Loucy (cell line): ENCODE results near the gene ANKRD60.

Source experiments
- H2AFZ ChIP-seq: fragments of 200-600 bp; sonication (generic); 2 replicates; pipeline ENCODE4 v1.6.0; 2016; ENCODE audit warnings: antibody characterized with exemption, mild to moderate bottlenecking, low read length, moderate library complexity
- H3F3A ChIP-seq: fragments of 200-600 bp; 2 replicates; pipeline ENCODE4 v1.6.0; 2016; ENCODE audit warnings: antibody characterized with exemption, low read depth, mild to moderate bottlenecking
- H3K27me3 ChIP-seq: fragments of 200-600 bp; sonication (generic); 2 replicates; pipeline ENCODE4 v1.6.1; 2014; ENCODE audit warnings: low read length, mild to moderate bottlenecking; ENCODE audit not compliant: insufficient read depth, poor library complexity, severe bottlenecking
- H3K36me3 ChIP-seq: fragments of 200-600 bp; sonication (generic); 2 replicates; pipeline ENCODE4 v1.6.1; 2016; ENCODE audit warnings: low read length; ENCODE audit not compliant: insufficient read depth
- H3K4me1 ChIP-seq: fragments of 200-600 bp; sonication (generic); 2 replicates; pipeline ENCODE4 v1.5.1; 2014; ENCODE audit warnings: low read length, mild to moderate bottlenecking; ENCODE audit not compliant: insufficient read depth, poor library complexity, severe bottlenecking
- H3K4me2 ChIP-seq: fragments of 200-600 bp; sonication (generic); 2 replicates; pipeline ENCODE4 v1.6.0; 2014; ENCODE audit warnings: antibody characterized with exemption, low read length, low read depth, mild to moderate bottlenecking; ENCODE audit not compliant: poor library complexity, severe bottlenecking
- H3K4me3 ChIP-seq: fragments of 200-600 bp; sonication (generic); 2 replicates; pipeline ENCODE4 v1.5.1; 2014; ENCODE audit warnings: low read length, mild to moderate bottlenecking, mixed read lengths; ENCODE audit not compliant: poor library complexity, severe bottlenecking
- H3K79me2 ChIP-seq: fragments of 200-600 bp; sonication (generic); 2 replicates; pipeline ENCODE4 v1.6.1; 2014; ENCODE audit warnings: low read length; ENCODE audit not compliant: insufficient read depth
- H3K9ac ChIP-seq: fragments of 200-600 bp; sonication (generic); 2 replicates; pipeline ENCODE4 v1.6.0; 2014; ENCODE audit warnings: mild to moderate bottlenecking, low read depth, low read length, moderate library complexity; ENCODE audit not compliant: poor library complexity, severe bottlenecking
- H3K9me2 ChIP-seq: fragments of 200-600 bp; sonication (generic); replicated peaks from 2 replicates; pipeline ENCODE4 v1.6.1; 2016; ENCODE audit warnings: low read depth, low read length, mixed read lengths
- H3K9me3 ChIP-seq: fragments of 200-600 bp; sonication (generic); 2 replicates; pipeline ENCODE4 v1.6.1; 2014; ENCODE audit warnings: mild to moderate bottlenecking, antibody characterized with exemption, low read length, low read depth; ENCODE audit not compliant: insufficient read depth
- H4K20me1 ChIP-seq: fragments of 200-600 bp; sonication (generic); 2 replicates; pipeline ENCODE4 v1.6.0; 2014; ENCODE audit warnings: antibody characterized with exemption, low read length, mild to moderate bottlenecking; ENCODE audit not compliant: insufficient read depth, poor library complexity, severe bottlenecking
- CTCF ChIP-seq: fragments of 200-600 bp; sonication (generic); conservative IDR thresholded peaks from 2 replicates; pipeline ENCODE4 v1.5.1; 2014; ENCODE audit warnings: mild to moderate bottlenecking, antibody characterized with exemption, low read length
- EZH2phosphoT487 ChIP-seq: fragments of 200-600 bp; IDR thresholded peaks from 2 replicates; pipeline ENCODE4 v1.6.1; 2018; ENCODE audit warnings: antibody characterized with exemption, mild to moderate bottlenecking, moderate library complexity, borderline replicate concordance

Gene ANKRD60

DNA sequence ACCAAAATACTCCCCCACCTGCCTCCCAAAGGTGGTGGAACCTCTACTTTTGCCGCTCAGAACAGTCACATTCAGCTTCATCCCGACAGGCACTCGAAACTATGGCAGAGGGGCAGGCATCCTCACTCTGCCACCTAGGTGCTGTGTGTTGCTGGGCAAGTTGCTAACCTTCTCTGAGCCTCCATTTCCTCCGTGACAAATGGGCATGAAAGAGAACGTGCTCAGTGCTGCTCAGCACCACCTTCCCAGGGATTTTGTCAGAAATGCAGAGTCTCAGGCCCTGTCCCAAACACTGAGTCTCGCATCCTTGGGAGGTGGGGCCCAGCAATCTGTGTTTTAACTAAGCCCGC lies 18.1 kb downstream of the ANKRD60 start:
- H3K79me2 ChIP-seq, result no peaks in the 10 kb centered on the region
- TF ChIP-seq EZH2phosphoT487 (no peak), CTCF (no peak)
- H3K4me3 ChIP-seq, result no peak overlapping the region
- no peaks in the 10 kb centered on the region for H4K20me1 ChIP-seq
- no peaks in the 10 kb centered on the region for H3K9me2 ChIP-seq
- no peaks in the 10 kb centered on the region for H3K36me3 ChIP-seq
- H2AFZ ChIP-seq, result no peak overlapping the region
- no peak overlapping the region for H3K9ac ChIP-seq
- H3K4me2 ChIP-seq, result no peak overlapping the region
- no peaks in the 10 kb centered on the region for H3K9me3 ChIP-seq
- no peaks in the 10 kb centered on the region for H3F3A ChIP-seq
- H3K4me1 ChIP-seq, result peaks cover 4% of the 10 kb centered on the region
- no peaks in the 10 kb centered on the region for H3K27me3 ChIP-seq

- Histone ChIP-seq H4K20me1 (no peaks in the 10 kb centered on the region), H3K4me3 (peak overlapping the region; percentile 39), H3K9me2 (no peaks in the 10 kb centered on the region), H3K36me3 (no peaks in the 10 kb centered on the region), H3K9me3 (no peaks in the 10 kb centered on the region), H2AFZ (peak overlapping the region; percentile 91), H3F3A (no peaks in the 10 kb centered on the region), H3K9ac (peak overlapping the region; percentile 41), H3K4me2 (peak overlapping the region; percentile 55), H3K79me2 (no peaks in the 10 kb centered on the region), H3K4me1 (peaks cover 4% of the 10 kb centered on the region), H3K27me3 (no peaks in the 10 kb centered on the region)
- TF ChIP-seq CTCF (peak; percentile 100), EZH2phosphoT487 (no peak)
Measured at GRCh38 chr20:58209652-58210397, 18.6 kb downstream of the ANKRD60 start.

GRCh38 chr20:58208944-58209343 lies 19.5 kb downstream of the ANKRD60 start:
- Histone ChIP-seq H3K4me2 (no peak overlapping the region), H3K27me3 (no peaks in the 10 kb centered on the region), H3K9me3 (no peaks in the 10 kb centered on the region), H3K9ac (peak overlapping the region; percentile 41), H3K36me3 (no peaks in the 10 kb centered on the region), H3K4me3 (no peak overlapping the region), H2AFZ (peak overlapping the region; percentile 91), H3K9me2 (no peaks in the 10 kb centered on the region), H3K4me1 (peaks cover 4% of the 10 kb centered on the region), H3K79me2 (no peaks in the 10 kb centered on the region), H3F3A (no peaks in the 10 kb centered on the region), H4K20me1 (no peaks in the 10 kb centered on the region)
- TF ChIP-seq CTCF (no peak), EZH2phosphoT487 (no peak)
